Stimulated activated CD4-positive, alpha-beta T cell treated with anti-CD3 and anti-CD28 coated beads, Interleukin-15, amount 100 ng/mL, for 24 hours (primary cell): ENCODE data around the gene ZGRF1.
"Not testable (repeated sequence)": the region's sequence is repeated elsewhere in the genome, so short reads cannot be mapped to it uniquely, and the experiment has no call there.

ENCODE experiments used
- DNase-seq: peaks from one replicate; pipeline ENCODE4 v3.0.0-alpha.2; 2020

The ZGRF1 gene

DNA sequence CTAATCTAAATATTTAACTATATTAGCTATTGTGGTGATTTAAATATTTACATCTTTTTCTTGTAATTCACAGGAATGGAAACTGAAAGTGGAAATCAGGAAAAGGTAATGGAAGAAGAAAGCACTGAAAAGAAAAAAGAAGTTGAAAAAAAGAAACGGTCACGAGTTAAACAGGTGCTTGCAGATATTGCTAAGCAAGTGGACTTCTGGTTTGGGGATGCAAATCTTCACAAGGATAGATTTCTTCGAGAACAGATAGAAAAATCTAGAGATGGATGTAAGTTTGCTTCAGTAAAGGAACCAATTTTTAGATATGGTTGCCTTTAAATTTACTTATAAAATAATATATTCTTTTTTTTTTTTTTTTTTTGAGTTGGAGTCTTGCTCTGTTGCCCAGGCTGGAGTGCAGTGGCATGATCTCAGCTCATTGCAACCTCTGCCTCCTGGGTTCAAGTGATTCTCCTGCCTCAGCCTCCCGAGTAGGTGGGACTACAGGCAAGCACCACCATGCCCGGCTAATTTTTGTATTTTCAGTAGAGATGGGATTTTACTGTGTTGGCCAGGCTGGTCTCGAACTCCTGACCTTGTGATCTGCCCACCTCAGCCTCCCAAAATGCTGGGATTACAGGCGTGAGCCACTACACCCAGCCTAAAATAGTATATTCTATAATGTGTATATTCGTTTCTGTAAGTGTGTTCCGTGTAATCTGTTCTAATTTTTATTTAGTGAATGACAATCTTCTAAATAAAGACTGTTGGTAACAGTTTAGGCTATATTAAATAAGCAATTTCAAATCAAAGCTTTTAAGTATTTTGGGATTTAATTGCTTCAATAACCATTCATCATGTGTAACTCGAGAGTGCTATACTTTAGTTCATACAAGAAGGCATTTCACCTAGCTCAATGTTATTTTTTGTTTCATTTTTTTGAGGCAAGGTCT, 8.2 kb upstream of the ZGRF1 start:
- DNase-seq, result not testable (repeated sequence)

- DNase-seq, result no peak
Measured at GRCh38 chr4:112642526-112642925, 5.8 kb upstream of the ZGRF1 start.

GRCh38 chr4:112637552-112637866, 800 bp upstream of the ZGRF1 start:
- DNase-seq, result no peak

GRCh38 chr4:112633477-112634235, 3.1 kb downstream of the ZGRF1 start:
- DNase-seq, result no peak

GRCh38 chr4:112626228-112626627, 10.5 kb downstream of the ZGRF1 start:
- DNase-seq, result no peak

- no peak for DNase-seq
Measured at GRCh38 chr4:112616984-112617383, 19.7 kb downstream of the ZGRF1 start.

DNA sequence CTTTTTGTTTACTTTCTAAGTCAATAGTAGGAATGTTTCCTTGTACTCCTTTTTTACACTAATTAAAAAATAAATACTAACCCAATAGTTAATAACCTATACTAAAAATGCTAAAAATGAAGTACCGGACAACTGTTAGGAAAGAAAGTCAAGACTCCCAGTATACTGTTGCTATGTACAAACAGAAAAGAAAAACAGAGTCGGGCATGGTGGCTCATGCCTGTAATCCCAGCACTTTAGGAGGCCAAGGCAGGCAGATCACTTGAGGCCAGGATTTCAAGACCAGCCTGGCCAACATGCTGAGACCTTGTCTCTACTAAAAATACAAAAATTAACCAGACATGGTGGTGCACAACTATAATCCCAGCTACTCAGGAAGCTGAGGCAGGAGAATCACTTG, 23.9 kb downstream of the ZGRF1 start:
- DNase-seq, result not testable (repeated sequence)

DNA sequence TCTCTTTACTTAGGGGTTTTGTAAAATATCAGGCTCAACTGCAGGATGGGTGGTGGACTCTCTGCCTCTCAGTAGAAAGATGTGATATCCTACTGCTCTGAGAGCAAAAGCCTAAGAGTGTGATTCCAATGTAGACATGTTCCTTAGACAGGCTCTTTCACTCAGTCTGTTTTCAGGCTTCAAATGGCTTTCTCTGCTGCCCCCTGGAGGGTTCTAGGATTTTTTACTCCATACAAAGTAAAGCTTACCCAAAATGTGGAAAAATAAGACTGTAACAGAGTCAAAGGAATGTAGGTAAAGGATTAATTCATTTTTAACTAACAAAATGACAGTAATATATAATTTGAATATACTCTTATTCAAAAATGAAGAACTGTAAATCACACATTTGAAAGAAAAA, 32.1 kb downstream of the ZGRF1 start:
- DNase-seq, result peak; percentile 27

DNA sequence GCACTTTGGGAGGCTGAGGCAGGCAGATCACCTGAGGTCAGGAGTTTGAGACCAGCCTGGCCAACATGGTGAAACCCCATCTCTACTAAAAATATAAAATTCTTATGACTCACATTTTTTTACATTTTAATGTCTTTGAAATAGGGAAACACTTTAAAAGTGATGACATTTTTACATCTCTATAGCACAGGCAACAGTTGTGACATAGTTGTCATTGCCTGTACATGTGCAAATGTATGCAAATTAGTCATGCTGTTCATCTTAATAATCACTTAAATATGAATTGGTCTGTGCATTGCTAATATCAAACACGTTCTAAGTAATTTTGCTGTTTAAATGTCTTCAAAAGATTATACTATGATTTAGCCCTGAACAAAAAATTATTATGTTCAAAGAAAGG, 41.7 kb downstream of the ZGRF1 start:
- no peak for DNase-seq

- DNase-seq, result no peak
Measured at GRCh38 chr4:112593438-112594133, 43.1 kb downstream of the ZGRF1 start.

DNA sequence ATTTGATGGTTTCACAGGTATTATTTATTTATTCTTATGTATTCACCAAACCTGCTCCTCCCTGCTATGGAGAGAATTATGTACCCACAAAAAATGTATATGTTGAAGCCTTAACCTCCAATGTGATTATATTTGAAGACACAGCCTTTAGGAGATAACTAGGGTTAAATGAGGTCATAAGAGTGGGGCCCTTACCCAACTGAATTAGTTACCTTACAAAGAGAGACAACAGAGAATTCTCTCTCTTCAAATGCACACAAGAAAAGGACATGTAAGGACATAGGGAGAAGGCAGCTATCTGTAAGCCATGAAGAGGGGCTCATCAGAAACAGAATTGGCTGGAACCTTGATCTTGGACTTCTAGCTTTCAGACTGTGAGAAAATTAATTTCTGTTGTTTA, 44.0 kb downstream of the ZGRF1 start:
- no peak for DNase-seq

- no peak for DNase-seq
Measured at GRCh38 chr4:112591593-112591992, 45.1 kb downstream of the ZGRF1 start.

DNA sequence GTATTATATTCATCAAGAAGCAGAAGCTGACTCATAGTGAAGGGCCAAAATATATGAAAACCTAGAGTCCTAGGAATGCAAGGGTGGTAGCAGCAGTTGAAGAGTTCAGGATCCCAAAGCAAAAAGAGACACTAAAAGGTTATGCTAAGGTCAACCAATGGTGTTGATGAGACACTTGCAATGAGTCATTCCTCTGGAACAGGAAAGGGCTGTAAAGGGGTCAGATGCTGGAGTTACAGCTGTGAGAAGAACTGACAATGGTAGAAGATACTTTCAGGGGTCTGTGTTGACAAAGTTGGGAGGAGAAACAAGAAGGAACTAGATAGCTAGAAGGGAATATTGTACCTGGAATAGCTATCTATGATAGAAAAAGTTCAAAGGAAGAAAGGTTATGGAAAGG, 47.5 kb downstream of the ZGRF1 start:
- DNase-seq, result no peak

DNA sequence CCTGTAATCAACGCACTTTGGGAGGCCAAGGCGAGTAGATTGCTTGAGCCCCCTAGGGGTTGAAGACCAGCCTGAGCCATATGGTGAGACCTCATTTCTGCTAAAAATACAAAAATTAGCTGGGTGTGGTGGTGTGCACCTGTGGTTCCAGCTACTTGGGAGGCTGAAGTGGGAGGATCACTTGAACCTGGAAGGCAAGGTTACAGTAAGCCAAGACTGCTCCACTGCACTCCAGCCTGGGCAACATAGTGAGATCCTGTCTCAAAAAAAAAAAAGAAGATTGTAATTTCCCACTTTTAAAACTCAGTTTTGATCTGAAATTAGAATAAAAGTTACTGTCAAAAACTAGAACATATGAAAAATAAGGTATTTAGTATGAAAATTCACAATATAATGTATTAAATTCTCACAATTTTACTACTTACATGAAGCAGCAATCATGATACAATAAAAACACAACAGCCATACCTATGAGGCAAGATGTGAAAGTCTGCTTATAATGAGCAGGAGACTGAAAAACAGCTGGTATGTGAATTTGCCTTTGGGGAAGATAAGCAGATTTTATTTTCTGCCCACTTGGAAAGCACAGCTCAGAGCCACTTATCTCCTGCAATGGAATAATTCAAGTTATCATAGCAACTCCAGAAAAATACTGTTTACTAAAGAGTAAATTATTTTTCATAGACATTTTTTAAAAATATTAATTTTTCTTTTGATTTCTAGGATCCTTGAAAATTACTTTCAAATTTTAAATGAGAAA, 50.6 kb downstream of the ZGRF1 start:
- no peak for DNase-seq

- no peak for DNase-seq
Measured at GRCh38 chr4:112567536-112567935, 69.2 kb downstream of the ZGRF1 start.

GRCh38 chr4:112564706-112565270, 71.9 kb downstream of the ZGRF1 start:
- DNase-seq, result no peak

DNA sequence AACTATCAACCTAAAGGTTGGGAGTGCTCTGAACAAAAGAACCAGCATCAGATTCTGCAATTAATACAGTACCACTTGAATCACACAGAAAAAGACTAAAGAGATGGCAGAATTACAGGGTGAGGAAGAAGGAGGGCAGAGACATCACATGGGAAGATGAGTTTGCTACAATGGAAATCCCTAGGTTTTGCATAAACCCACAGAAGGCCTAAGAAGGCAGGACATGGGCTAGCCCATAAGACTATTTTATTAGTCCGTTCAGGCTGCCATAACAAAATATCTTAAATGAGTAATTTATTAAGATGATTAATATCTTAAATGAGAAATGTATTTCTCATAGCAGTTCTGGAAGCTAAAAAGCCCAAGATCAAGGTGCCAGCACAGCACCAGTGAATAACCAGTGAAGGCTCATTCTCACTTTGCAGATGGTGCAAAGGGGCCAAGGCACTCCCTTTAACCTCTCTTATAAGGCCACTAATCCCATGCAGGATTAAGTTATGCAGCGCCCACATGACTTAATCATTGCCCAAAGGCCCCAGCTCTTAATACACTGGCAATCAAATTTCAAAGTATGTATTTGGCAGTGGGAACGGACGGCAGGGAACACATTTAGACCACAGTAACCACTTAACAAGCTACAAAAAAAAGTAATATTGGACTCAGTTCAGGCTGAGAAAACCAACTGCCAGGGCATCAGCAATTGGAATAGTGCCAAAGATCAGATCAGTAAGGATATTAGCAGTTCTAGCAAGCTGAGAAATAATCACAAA, 73.1 kb downstream of the ZGRF1 start:
- DNase-seq, result no peak

GRCh38 chr4:112562254-112562879, 74.3 kb downstream of the ZGRF1 start:
- DNase-seq, result no peak

GRCh38 chr4:112560084-112560483, 76.6 kb downstream of the ZGRF1 start:
- DNase-seq, result no peak

GRCh38 chr4:112559053-112559452, 77.7 kb downstream of the ZGRF1 start:
- DNase-seq, result no peak
